H9 (cell line): Measurements from ENCODE around the gene NOXA1. TPM values are rescaled to one million over a fixed set of nuclear protein-coding genes. Genes with fewer than 3 reads are reported as not detected.

ENCODE experiments used
- DNase-seq: peaks from one replicate; pipeline ENCODE4 v3.0.0-alpha.2; 2017
- H2AFZ ChIP-seq: one replicate; pipeline ENCODE4 v1.6.1; 2013; ENCODE audit warnings: mild to moderate bottlenecking, low read length, control low read depth, moderate library complexity
- H2AK5ac ChIP-seq: 2 replicates; pipeline ENCODE4 v1.6.1; 2013; ENCODE audit warnings: low read length, control low read depth, mixed read lengths; ENCODE audit not compliant: insufficient read length
- H2BK120ac ChIP-seq: one replicate; pipeline ENCODE4 v1.6.1; 2013; ENCODE audit warnings: low read depth, mild to moderate bottlenecking, low read length, control low read depth, inconsistent platforms; ENCODE audit not compliant: poor library complexity, severe bottlenecking
- H2BK12ac ChIP-seq: 2 replicates; pipeline ENCODE4 v1.6.1; 2013; ENCODE audit warnings: low read length, control low read depth, mixed read lengths, low read depth; ENCODE audit not compliant: insufficient read length
- H2BK15ac ChIP-seq: 2 replicates; pipeline ENCODE4 v1.6.1; 2013; ENCODE audit warnings: low read depth, low read length, control low read depth
- H2BK20ac ChIP-seq: one replicate; pipeline ENCODE4 v1.6.1; 2013; ENCODE audit warnings: low read depth, mild to moderate bottlenecking, low read length, control low read depth, inconsistent platforms; ENCODE audit not compliant: poor library complexity, severe bottlenecking
- H2BK5ac ChIP-seq: 2 replicates; pipeline ENCODE4 v1.6.1; 2013; ENCODE audit warnings: low read length, control low read depth, mixed read lengths; ENCODE audit not compliant: insufficient read length
- H3K14ac ChIP-seq: 2 replicates; pipeline ENCODE4 v1.6.1; 2013; ENCODE audit warnings: low read length, control low read depth; ENCODE audit not compliant: insufficient read depth
- H3K18ac ChIP-seq: 2 replicates; pipeline ENCODE4 v1.6.1; 2013; ENCODE audit warnings: low read depth, mild to moderate bottlenecking, mixed read lengths, low read length, control low read depth; ENCODE audit not compliant: insufficient read length
- H3K23ac ChIP-seq: 2 replicates; pipeline ENCODE4 v1.6.1; 2013; ENCODE audit warnings: low read length, control low read depth, mixed read lengths, low read depth; ENCODE audit not compliant: insufficient read length
- H3K23me2 ChIP-seq: 2 replicates; pipeline ENCODE4 v1.6.1; 2013; ENCODE audit warnings: low read depth, mild to moderate bottlenecking, mixed read lengths, low read length, control low read depth; ENCODE audit not compliant: insufficient read length, poor library complexity, severe bottlenecking
- H3K27ac ChIP-seq: 2 replicates; pipeline ENCODE4 v1.5.1; 2013; ENCODE audit warnings: low read length, control low read depth, mixed read lengths, low read depth; ENCODE audit not compliant: insufficient read length
- H3K27me3 ChIP-seq: 2 replicates; pipeline ENCODE4 v1.6.1; 2013; ENCODE audit warnings: low read length, control low read depth, inconsistent platforms; ENCODE audit not compliant: insufficient read depth
- H3K4ac ChIP-seq: 2 replicates; pipeline ENCODE4 v1.6.1; 2013; ENCODE audit warnings: low read depth, mild to moderate bottlenecking, control low read depth, inconsistent platforms, low read length, moderate library complexity
- H3K4me1 ChIP-seq: 2 replicates; pipeline ENCODE4 v1.6.1; 2013; ENCODE audit warnings: low read length, control low read depth, inconsistent platforms; ENCODE audit not compliant: insufficient read depth
- H3K4me2 ChIP-seq: 2 replicates; pipeline ENCODE4 v1.6.1; 2013; ENCODE audit warnings: low read length, control low read depth, mixed read lengths; ENCODE audit not compliant: insufficient read length, insufficient read depth
- H3K56ac ChIP-seq: 2 replicates; pipeline ENCODE4 v1.6.1; 2013; ENCODE audit warnings: low read depth, mild to moderate bottlenecking, mixed read lengths, low read length, control low read depth; ENCODE audit not compliant: insufficient read length
- H3K79me1 ChIP-seq: 2 replicates; pipeline ENCODE4 v1.6.1; 2013; ENCODE audit warnings: low read depth, mild to moderate bottlenecking, moderate library complexity, low read length, control low read depth, inconsistent platforms; ENCODE audit not compliant: insufficient read depth, poor library complexity, severe bottlenecking
- H3K79me2 ChIP-seq: 2 replicates; pipeline ENCODE4 v1.6.1; 2013; ENCODE audit warnings: low read length, control low read depth, inconsistent platforms; ENCODE audit not compliant: insufficient read depth
- H3K9ac ChIP-seq: 2 replicates; pipeline ENCODE4 v1.6.1; 2013; ENCODE audit warnings: low read length, control low read depth, mixed read lengths; ENCODE audit not compliant: insufficient read length; ENCODE audit errors: extremely low read depth
- H3K9me3 ChIP-seq: one replicate; pipeline ENCODE4 v1.6.1; 2013; ENCODE audit warnings: low read depth, low read length, inconsistent platforms; ENCODE audit not compliant: control insufficient read depth
- H3T11ph ChIP-seq: one replicate; pipeline ENCODE4 v1.6.1; 2013; ENCODE audit warnings: mild to moderate bottlenecking, low read length, control low read depth, inconsistent platforms
- H4K20me1 ChIP-seq: one replicate; pipeline ENCODE4 v1.6.1; 2013; ENCODE audit not compliant: control insufficient read depth, insufficient read length, insufficient read depth
- H4K5ac ChIP-seq: 2 replicates; pipeline ENCODE4 v1.6.1; 2013; ENCODE audit warnings: low read depth, mild to moderate bottlenecking, mixed read lengths, low read length, control low read depth; ENCODE audit not compliant: insufficient read length
- H4K8ac ChIP-seq: replicated peaks from 2 replicates; pipeline ENCODE4 v1.6.1; 2013; ENCODE audit warnings: low read length, control low read depth, mixed read lengths, low read depth; ENCODE audit not compliant: insufficient read length
- H4K91ac ChIP-seq: 2 replicates; pipeline ENCODE4 v1.6.1; 2013; ENCODE audit warnings: low read depth, mild to moderate bottlenecking, moderate library complexity, mixed read lengths, low read length, control low read depth; ENCODE audit not compliant: insufficient read length
- H3K27ac Mint-ChIP-seq, 3 experiments: 2 replicates in 2 of 3; 3 replicates in 1 of 3; pipeline ENCODE4 v1.8.0; 2020 to 2021; ENCODE audit warnings: mixed read lengths in 3 of 3, mild to moderate bottlenecking in 1 of 3, moderate library complexity in 1 of 3
- H3K27me3 Mint-ChIP-seq: 2 replicates; pipeline ENCODE4 v1.8.0; 2021; ENCODE audit warnings: low read depth, mild to moderate bottlenecking, moderate library complexity, mixed read lengths
- H3K36me3 Mint-ChIP-seq, 3 experiments: 2 replicates in 2 of 3; 3 replicates in 1 of 3; pipeline ENCODE4 v1.8.0; 2020 to 2021; ENCODE audit warnings: low read depth in 3 of 3, mixed read lengths in 3 of 3; ENCODE audit not compliant: insufficient read depth in 1 of 3
- H3K4me1 Mint-ChIP-seq, 2 experiments: 2 replicates each; pipeline ENCODE4 v1.8.0; 2020; ENCODE audit warnings: mixed read lengths in 2 of 2
- H3K4me3 Mint-ChIP-seq, 2 experiments: 2 replicates in 1 of 2; 3 replicates in 1 of 2; pipeline ENCODE4 v1.8.0; 2020 to 2021; ENCODE audit warnings: mild to moderate bottlenecking in 2 of 2, mixed read lengths in 2 of 2, moderate library complexity in 1 of 2
- H3K9me3 Mint-ChIP-seq, 2 experiments: 2 replicates in 1 of 2; 3 replicates in 1 of 2; pipeline ENCODE4 v1.8.0; 2020; ENCODE audit warnings: mild to moderate bottlenecking in 2 of 2, mixed read lengths in 2 of 2, moderate library complexity in 1 of 2
- WGBS: extraction: QIAGEN DNeasy Blood & Tissue Kit; methylation state at CpG from one replicate; pipeline ENCODE4 v1.1.7; 2013; ENCODE audit warnings: missing lambda C conversion rate, low lambda C conversion rate, mixed read lengths; ENCODE audit not compliant: insufficient read length; ENCODE audit errors: extremely low coverage; 5-methylcytosine and 5-hydroxymethylcytosine counted together
- total RNA-seq: library from RNA; stranded (reverse); gene quantifications from 2 replicates; pipeline ENCODE4 v1.2.1, GENCODE V29; 2021
- TF ChIP-seq, protein P1 (sequence below): fragments of 200-600 bp; sonication (generic); conservative IDR thresholded peaks from 3 replicates; pipeline ENCODE4 v1.8.0; 2021; ENCODE audit warnings: antibody characterized with exemption, mild to moderate bottlenecking

NOXA1 gene
- total RNA-seq, 1 experiment from 2014 or later: 2.0 TPM

DNA sequence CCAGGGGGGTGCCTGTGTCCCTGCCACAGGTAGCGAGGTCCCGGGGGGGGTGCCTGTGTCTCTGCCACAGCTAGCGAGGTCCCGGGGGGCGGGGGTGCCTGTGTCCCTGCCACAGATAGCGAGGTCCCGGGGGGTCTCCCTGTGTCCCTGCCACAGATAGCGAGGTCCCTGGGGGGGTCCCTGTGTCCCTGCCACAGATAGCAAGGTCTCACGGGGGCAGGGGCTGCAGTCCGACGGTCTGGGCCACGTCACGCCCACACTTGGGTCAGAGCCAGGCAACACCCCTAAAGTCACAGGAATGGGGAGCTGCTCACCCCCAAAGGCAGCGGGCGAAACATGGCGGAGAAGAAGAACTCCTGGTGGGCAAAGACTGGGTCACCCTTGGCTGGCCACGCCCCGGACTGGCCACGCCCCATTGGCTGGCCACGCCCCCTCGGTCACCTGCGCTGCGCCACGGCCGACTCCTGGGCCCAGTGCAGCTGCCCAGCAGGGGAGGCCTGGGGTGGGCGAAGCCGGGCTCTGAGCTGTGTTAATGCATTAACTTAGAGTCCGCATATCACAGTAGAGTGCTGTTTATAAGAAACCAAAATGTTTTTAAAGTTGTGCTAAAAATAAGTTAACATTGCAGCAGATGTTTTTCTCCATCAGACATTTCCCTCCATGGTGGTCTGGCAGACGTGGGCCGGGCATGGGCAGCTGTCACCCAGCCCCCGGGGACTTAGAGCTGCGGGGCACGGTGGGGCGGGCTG, 7.0 kb downstream of the NOXA1 start:
- H3K36me3 Mint-ChIP-seq: no peaks in the 10 kb centered on the region
- no peak overlapping the region for H3K9ac ChIP-seq
- H3K27me3 ChIP-seq: no peaks in the 10 kb centered on the region

More for the DNA sequence above, 7.0 kb downstream of the NOXA1 start:
- Histone ChIP-seq H3K14ac (no peak overlapping the region), H3K56ac (no peak overlapping the region), H3K79me1 (no peaks in the 10 kb centered on the region), H2BK20ac (no peak overlapping the region), H4K91ac (no peak overlapping the region), H2AFZ (no peak overlapping the region), H2AK5ac (no peak overlapping the region), H3K23me2 (no peaks in the 10 kb centered on the region), H3K18ac (no peak overlapping the region), H3T11ph (no peak overlapping the region), H3K23ac (no peak overlapping the region), H4K5ac (no peak overlapping the region), H4K20me1 (no peaks in the 10 kb centered on the region), H2BK120ac (no peak overlapping the region), H4K8ac (no peak overlapping the region), H2BK5ac (no peak overlapping the region), H3K4ac (no peak overlapping the region), H3K9me3 (no peaks in the 10 kb centered on the region), H3K4me1 (no peaks in the 10 kb centered on the region), H3K4me2 (no peak overlapping the region), H2BK12ac (no peak overlapping the region), H2BK15ac (no peak overlapping the region), H3K79me2 (no peaks in the 10 kb centered on the region), H3K27ac (no peak overlapping the region)
- no peaks in the 10 kb centered on the region; the same call in 1 of the 2 replicates for H3K27me3 Mint-ChIP-seq
- no peak overlapping the region for H3K4me3 Mint-ChIP-seq
- peak; percentile 69 for DNase-seq
- H3K9me3 Mint-ChIP-seq: no peaks in the 10 kb centered on the region
- TF ChIP-seq, protein P1, sequence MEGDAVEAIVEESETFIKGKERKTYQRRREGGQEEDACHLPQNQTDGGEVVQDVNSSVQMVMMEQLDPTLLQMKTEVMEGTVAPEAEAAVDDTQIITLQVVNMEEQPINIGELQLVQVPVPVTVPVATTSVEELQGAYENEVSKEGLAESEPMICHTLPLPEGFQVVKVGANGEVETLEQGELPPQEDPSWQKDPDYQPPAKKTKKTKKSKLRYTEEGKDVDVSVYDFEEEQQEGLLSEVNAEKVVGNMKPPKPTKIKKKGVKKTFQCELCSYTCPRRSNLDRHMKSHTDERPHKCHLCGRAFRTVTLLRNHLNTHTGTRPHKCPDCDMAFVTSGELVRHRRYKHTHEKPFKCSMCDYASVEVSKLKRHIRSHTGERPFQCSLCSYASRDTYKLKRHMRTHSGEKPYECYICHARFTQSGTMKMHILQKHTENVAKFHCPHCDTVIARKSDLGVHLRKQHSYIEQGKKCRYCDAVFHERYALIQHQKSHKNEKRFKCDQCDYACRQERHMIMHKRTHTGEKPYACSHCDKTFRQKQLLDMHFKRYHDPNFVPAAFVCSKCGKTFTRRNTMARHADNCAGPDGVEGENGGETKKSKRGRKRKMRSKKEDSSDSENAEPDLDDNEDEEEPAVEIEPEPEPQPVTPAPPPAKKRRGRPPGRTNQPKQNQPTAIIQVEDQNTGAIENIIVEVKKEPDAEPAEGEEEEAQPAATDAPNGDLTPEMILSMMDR: no peak
- H3K4me1 Mint-ChIP-seq: no peaks in the 10 kb centered on the region; a peak in 1 of 4 replicates
- H3K27ac Mint-ChIP-seq: no peak overlapping the region
- WGBS: no CpG with 5 or more reads among the region's 34 CpGs
